Natural killer cell (primary cell): ENCODE results near the gene SLC39A10. TPM values are rescaled to one million over a fixed set of nuclear protein-coding genes. Genes with fewer than 3 reads are reported as not detected.
A peak's percentile ranks its signal among the peaks of the same experiment; 100 is the strongest.

Experiments
- ATAC-seq, 3 donors: fragments of 150-1000 bp in 2 of 3; fragments of 200-7000 bp in 1 of 3; cut with Tn5 transposase; 1 replicate in 1 of 3; 2 replicates in 2 of 3; pipeline ENCODE4 v1.10.0; 2021; ENCODE audit warnings: mild to moderate bottlenecking in 2 of 3, moderate library complexity in 2 of 3
- DNase-seq, 2 donors: peaks; one replicate each; pipeline versions ENCODE4 v3.0.0 to v3.0.0-alpha.2; 2013 to 2021; ENCODE audit warnings: mixed read lengths in 1 of 2
- H3K27ac ChIP-seq: one replicate; pipeline ENCODE4 v1.5.1; 2013; ENCODE audit warnings: mild to moderate bottlenecking, low read length
- H3K27me3 ChIP-seq: one replicate; pipeline ENCODE4 v1.6.1; 2013; ENCODE audit warnings: low read length; ENCODE audit not compliant: control insufficient read depth, insufficient read depth
- H3K36me3 ChIP-seq: one replicate; pipeline ENCODE4 v1.6.1; 2013; ENCODE audit warnings: low read length; ENCODE audit not compliant: control insufficient read depth, insufficient read depth
- H3K4me1 ChIP-seq: one replicate; pipeline ENCODE4 v1.6.1; 2013; ENCODE audit warnings: low read length; ENCODE audit not compliant: control insufficient read depth, insufficient read depth
- H3K4me3 ChIP-seq: one replicate; pipeline ENCODE4 v1.5.1; 2013; ENCODE audit warnings: low read length
- H3K9me3 ChIP-seq: one replicate; pipeline ENCODE4 v1.6.1; 2013; ENCODE audit warnings: low read length; ENCODE audit not compliant: control insufficient read depth, insufficient read depth
- H3K27ac Mint-ChIP-seq, 2 donors: one replicate each; pipeline ENCODE4 v1.8.0; 2022; ENCODE audit warnings: mild to moderate bottlenecking in 2 of 2, mixed read lengths in 2 of 2, moderate library complexity in 1 of 2
- H3K27me3 Mint-ChIP-seq, 2 donors: one replicate each; pipeline ENCODE4 v1.8.0; 2022; ENCODE audit warnings: low read depth in 2 of 2, mixed read lengths in 2 of 2
- H3K36me3 Mint-ChIP-seq: one replicate; pipeline ENCODE4 v1.8.0; 2022; ENCODE audit warnings: mixed read lengths
- H3K4me1 Mint-ChIP-seq, 2 donors: one replicate each; pipeline ENCODE4 v1.8.0; 2022; ENCODE audit warnings: mixed read lengths in 2 of 2
- H3K4me3 Mint-ChIP-seq: one replicate; pipeline ENCODE4 v1.8.0; 2022; ENCODE audit warnings: mild to moderate bottlenecking, moderate library complexity, mixed read lengths
- H3K9me3 Mint-ChIP-seq, 2 donors: one replicate each; pipeline ENCODE4 v1.8.0; 2022; ENCODE audit warnings: mixed read lengths in 2 of 2
- CTCF ChIP-seq: fragments of 200-600 bp; IDR thresholded peaks from one replicate; pipeline ENCODE4 v1.8.0; 2022; ENCODE audit warnings: antibody characterized with exemption
- WGBS: methylation state at CpG from one replicate; pipeline ENCODE4 v1.1.7; 2013; ENCODE audit warnings: missing lambda C conversion rate; ENCODE audit not compliant: insufficient coverage; 5-methylcytosine and 5-hydroxymethylcytosine counted together
- intact Hi-C: fragments of 100-400 bp; cut with micrococcal nuclease; formaldehyde crosslinking; loops from one replicate; pipeline ENCODE4 v1.14.2; 2022
- total RNA-seq, 4 donors: library from RNA; stranded (reverse); fragments of 120-200 nt in 1 of 4; gene quantifications; one replicate each; pipeline versions ENCODE4 v1.2.3 to v1.2.4, GENCODE V29; 2013 to 2022

SLC39A10 gene
- total RNA-seq, 3 donors from 2014 or later (not counting 1 experiment from before 2014, with no cell fraction given): 56.5 to 69.6 (median 58.5) TPM

GRCh38 chr2:195656161-195656858 is 716 bp upstream of the SLC39A10 start:
- Histone ChIP-seq H3K27ac (peak overlapping the region; percentile 99), H3K4me3 (peak overlapping the region; percentile 98), H3K4me1 (peaks cover 13% of the 10 kb centered on the region), H3K27me3 (no peaks in the 10 kb centered on the region), H3K36me3 (no peaks in the 10 kb centered on the region), H3K9me3 (no peaks in the 10 kb centered on the region)
- intact Hi-C loops: loop anchor here (5.0 kb wide), 3 partner anchors 521 to 1651 kb away; no protein-coding TSS in a partner anchor
- no peaks in the 10 kb centered on the region for H3K36me3 Mint-ChIP-seq
- peak overlapping the region; percentile 96 for H3K4me3 Mint-ChIP-seq
- no peaks in the 10 kb centered on the region for H3K9me3 Mint-ChIP-seq
- no peaks in the 10 kb centered on the region for H3K27me3 Mint-ChIP-seq
- TF ChIP-seq CTCF: no peak
- 46% methylated on average over 19 of the region's 19 CpGs for WGBS
- H3K27ac Mint-ChIP-seq: peak overlapping the region; percentile 98 to 100
- DNase-seq (no peak), ATAC-seq (peak; percentile 43 to 52 (median 43))
- peaks cover 42 to 49% of the 10 kb centered on the region in 2 donors for H3K4me1 Mint-ChIP-seq

- no peaks in the 10 kb centered on the region for H3K9me3 Mint-ChIP-seq
- WGBS: under 1% methylated on average over 64 of the region's 66 CpGs
- H3K36me3 Mint-ChIP-seq: no peaks in the 10 kb centered on the region
- H3K36me3 ChIP-seq: no peaks in the 10 kb centered on the region
- H3K27me3 Mint-ChIP-seq: no peaks in the 10 kb centered on the region
- ATAC-seq (peak; percentile 25 to 48 (median 35)), DNase-seq (peak; percentile 60 to 84)
- peak overlapping the region; percentile 98 to 100 for H3K27ac Mint-ChIP-seq
- TF ChIP-seq CTCF: no peak
- no peaks in the 10 kb centered on the region for H3K9me3 ChIP-seq
- H3K4me1 Mint-ChIP-seq: peaks cover 40 to 44% of the 10 kb centered on the region in 2 donors
- H3K4me3 ChIP-seq: peak overlapping the region; percentile 98
- intact Hi-C loops: loop anchor here (1.0 to 5.0 kb wide), 5 partner anchors 8 to 1649 kb away; no protein-coding TSS in a partner anchor
- peak overlapping the region; percentile 99 for H3K27ac ChIP-seq
- peak overlapping the region; percentile 96 for H3K4me3 Mint-ChIP-seq
- H3K27me3 ChIP-seq: no peaks in the 10 kb centered on the region
- H3K4me1 ChIP-seq: peaks cover 11% of the 10 kb centered on the region
Observed at GRCh38 chr2:195657634-195658540, 861 bp downstream of the SLC39A10 start.

DNA sequence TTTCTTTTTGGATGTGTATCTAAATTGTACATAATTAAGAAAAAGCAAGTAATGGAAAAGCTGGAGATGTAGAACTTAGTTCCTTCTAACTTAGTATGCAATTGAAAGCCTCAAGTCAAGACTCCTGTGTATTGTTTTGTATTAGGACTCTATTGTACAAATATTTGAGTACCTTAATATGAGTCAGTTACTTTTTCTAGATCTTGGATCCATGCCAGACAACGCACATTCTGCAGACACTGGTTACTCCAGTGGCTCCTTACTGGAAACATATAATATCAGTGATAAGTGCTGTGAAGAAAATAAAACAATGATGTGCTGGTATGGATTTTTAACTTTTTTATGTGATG is 1.5 kb downstream of the SLC39A10 start:
- TF ChIP-seq CTCF: no peak
- DNase-seq (peak in 1 of 2 donors; percentile 73), ATAC-seq (no peak)
- H3K9me3 Mint-ChIP-seq: no peaks in the 10 kb centered on the region
- no peaks in the 10 kb centered on the region for H3K36me3 ChIP-seq
- H3K4me3 Mint-ChIP-seq: peak overlapping the region; percentile 96
- H3K36me3 Mint-ChIP-seq: no peaks in the 10 kb centered on the region
- 0% methylated on average over 1 of the region's 1 CpG for WGBS
- no peaks in the 10 kb centered on the region for H3K9me3 ChIP-seq
- intact Hi-C loops: loop anchor here (1.0 to 5.0 kb wide), 5 partner anchors 8 to 1649 kb away; no protein-coding TSS in a partner anchor
- H3K27ac Mint-ChIP-seq: peak overlapping the region; percentile 98 to 100
- no peaks in the 10 kb centered on the region for H3K27me3 Mint-ChIP-seq
- no peaks in the 10 kb centered on the region for H3K27me3 ChIP-seq
- peak overlapping the region; percentile 98 for H3K4me3 ChIP-seq
- peaks cover 45 to 48% of the 10 kb centered on the region in 2 donors for H3K4me1 Mint-ChIP-seq
- peaks cover 11% of the 10 kb centered on the region for H3K4me1 ChIP-seq
- H3K27ac ChIP-seq: peak overlapping the region; percentile 99
